ENCODE results near the gene DLL1. TPM values are rescaled to one million over a fixed set of nuclear protein-coding genes. Genes with fewer than 3 reads are reported as not detected.
A peak's percentile ranks its signal among the peaks of the same experiment; 100 is the strongest.

Gene DLL1
- total RNA-seq, 1 experiment from 2014 or later = 2.8 TPM

GRCh38 chr6:170250455-170250854 lies 40.4 kb downstream of the DLL1 start:
- H4K20me1 ChIP-seq (ENCODE audit: control insufficient read depth, insufficient read depth, insufficient read length) = no peaks in the 10 kb centered on the region
- Mint-ChIP-seq H3K27me3 (ENCODE audit: low read depth) (peaks cover 2% of the 10 kb centered on the region), H3K4me3 (no peak overlapping the region), H3K9me3 (no peaks in the 10 kb centered on the region), H3K4me1 (peaks cover 0 to 3% of the 10 kb centered on the region in 2 experiments; a peak in 1 of 4 replicates), H3K36me3 (ENCODE audit: insufficient read depth in 1 of 3, low read depth in 3 of 3) (no peaks in the 10 kb centered on the region; a peak in 1 of 7 replicates), H3K27ac (peak overlapping the region in 1 of 3 experiments; percentile 85; a peak in 2 of 7 replicates)
- no peak for TF ChIP-seq CTCF (conservative IDR thresholded peaks at IDR 0.05)
- H3K9ac ChIP-seq (ENCODE audit: extremely low read depth, insufficient read length, low read length) = no peak overlapping the region
- H2BK15ac ChIP-seq (ENCODE audit: low read depth, low read length) = no peak overlapping the region
- H2AFZ ChIP-seq (ENCODE audit: low read length) = no peak overlapping the region
- H3K4ac ChIP-seq (ENCODE audit: low read depth, low read length) = no peak overlapping the region
- no peak overlapping the region for H2BK12ac ChIP-seq (ENCODE audit: insufficient read length, low read depth, low read length)
- no peak overlapping the region for H4K5ac ChIP-seq (ENCODE audit: insufficient read length, low read depth, low read length)
- H3K23me2 ChIP-seq (ENCODE audit: insufficient read length, low read depth, low read length, poor library complexity, severe bottlenecking) = no peaks in the 10 kb centered on the region
- no peak overlapping the region for H3K14ac ChIP-seq (ENCODE audit: insufficient read depth, low read length)
- no peaks in the 10 kb centered on the region for H3K79me2 ChIP-seq (ENCODE audit: insufficient read depth, low read length)
- no peaks in the 10 kb centered on the region for H3K79me1 ChIP-seq (ENCODE audit: insufficient read depth, low read depth, low read length, poor library complexity, severe bottlenecking)
- H3K27me3 ChIP-seq (ENCODE audit: insufficient read depth, low read length) = no peaks in the 10 kb centered on the region
- no CpG with 5 or more reads among the region's 11 CpGs for WGBS (ENCODE audit: extremely low coverage, insufficient read length, low lambda C conversion rate)
- H3K27ac ChIP-seq (ENCODE audit: insufficient read length, low read depth, low read length) = no peak overlapping the region
- H3K9me3 ChIP-seq (ENCODE audit: control insufficient read depth, low read depth, low read length) = no peaks in the 10 kb centered on the region
- no peak overlapping the region for H2AK5ac ChIP-seq (ENCODE audit: insufficient read length, low read length)
- H3T11ph ChIP-seq (ENCODE audit: low read length) = no peak overlapping the region
- no peak overlapping the region for H2BK120ac ChIP-seq (ENCODE audit: low read depth, low read length, poor library complexity, severe bottlenecking)
- H2BK20ac ChIP-seq (ENCODE audit: low read depth, low read length, poor library complexity, severe bottlenecking) = no peak overlapping the region
- H3K4me2 ChIP-seq (ENCODE audit: insufficient read depth, insufficient read length, low read length) = no peak overlapping the region
- H3K56ac ChIP-seq (ENCODE audit: insufficient read length, low read depth, low read length) = no peak overlapping the region
- H3K4me1 ChIP-seq (ENCODE audit: insufficient read depth, low read length) = no peaks in the 10 kb centered on the region
- no peak overlapping the region for H3K18ac ChIP-seq (ENCODE audit: insufficient read length, low read depth, low read length)
- no peak overlapping the region for H4K91ac ChIP-seq (ENCODE audit: insufficient read length, low read depth, low read length)
- H3K23ac ChIP-seq (ENCODE audit: insufficient read length, low read depth, low read length) = no peak overlapping the region
- H4K8ac ChIP-seq (replicated peaks; ENCODE audit: insufficient read length, low read depth, low read length) = no peak overlapping the region
- H2BK5ac ChIP-seq (ENCODE audit: insufficient read length, low read length) = no peak overlapping the region
- no peak for DNase-seq
